ENCODE measurements around the gene LCE3E. TPM values are rescaled to one million over a fixed set of nuclear protein-coding genes. Genes with fewer than 3 reads are reported as not detected.

Gene LCE3E, protein sequence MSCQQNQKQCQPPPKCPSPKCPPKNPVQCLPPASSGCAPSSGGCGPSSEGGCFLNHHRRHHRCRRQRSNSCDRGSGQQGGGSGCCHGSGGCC
- total RNA-seq, result not detected
- not detected for polyA plus RNA-seq (2013, experiment 1 of 2)
- polyA plus RNA-seq (2013, experiment 2 of 2), result not detected
- long read RNA-seq, experiment 1, result 0 reads
- long read RNA-seq, experiment 2, result 0 reads
- long read RNA-seq, experiment 3, result 0 reads
- long read RNA-seq, experiment 4, result 0 reads

DNA sequence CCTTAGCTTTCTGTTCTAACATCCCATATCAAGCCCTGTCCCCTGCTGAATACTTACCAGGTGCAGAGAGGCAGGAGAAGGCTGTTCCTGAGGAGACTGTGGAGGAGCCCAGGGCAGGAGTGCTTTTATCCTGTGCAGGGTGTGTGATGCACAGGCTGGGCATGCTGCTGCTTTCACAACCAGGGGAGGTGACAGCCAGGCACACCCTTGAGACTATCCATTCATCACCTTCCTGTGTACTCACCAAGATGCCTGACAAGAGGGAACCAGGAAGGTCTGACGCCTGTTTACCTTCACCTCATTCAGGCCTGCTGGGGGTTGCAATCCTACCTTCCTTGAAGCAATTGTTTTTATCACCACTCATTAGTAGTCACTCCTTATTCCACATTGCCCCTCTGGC lies at the start of gene LCE3E:
Gene LCE3E (minus strand): TSS at position 100 of the 400 bp plus-strand sequence. CDS start 572 bp downstream, outside the sequence.
- TF ChIP-seq, protein P1, sequence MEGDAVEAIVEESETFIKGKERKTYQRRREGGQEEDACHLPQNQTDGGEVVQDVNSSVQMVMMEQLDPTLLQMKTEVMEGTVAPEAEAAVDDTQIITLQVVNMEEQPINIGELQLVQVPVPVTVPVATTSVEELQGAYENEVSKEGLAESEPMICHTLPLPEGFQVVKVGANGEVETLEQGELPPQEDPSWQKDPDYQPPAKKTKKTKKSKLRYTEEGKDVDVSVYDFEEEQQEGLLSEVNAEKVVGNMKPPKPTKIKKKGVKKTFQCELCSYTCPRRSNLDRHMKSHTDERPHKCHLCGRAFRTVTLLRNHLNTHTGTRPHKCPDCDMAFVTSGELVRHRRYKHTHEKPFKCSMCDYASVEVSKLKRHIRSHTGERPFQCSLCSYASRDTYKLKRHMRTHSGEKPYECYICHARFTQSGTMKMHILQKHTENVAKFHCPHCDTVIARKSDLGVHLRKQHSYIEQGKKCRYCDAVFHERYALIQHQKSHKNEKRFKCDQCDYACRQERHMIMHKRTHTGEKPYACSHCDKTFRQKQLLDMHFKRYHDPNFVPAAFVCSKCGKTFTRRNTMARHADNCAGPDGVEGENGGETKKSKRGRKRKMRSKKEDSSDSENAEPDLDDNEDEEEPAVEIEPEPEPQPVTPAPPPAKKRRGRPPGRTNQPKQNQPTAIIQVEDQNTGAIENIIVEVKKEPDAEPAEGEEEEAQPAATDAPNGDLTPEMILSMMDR (conservative IDR thresholded peaks at IDR 0.05), result no peak
- H3K9ac ChIP-seq (ENCODE audit: extremely low read depth, low read length, poor library complexity, severe bottlenecking), result no peak within 1 kb of the TSS
- peaks cover 88% of the 10 kb centered on the region for H3K9me3 ChIP-seq (ENCODE audit: control insufficient read depth, low read length)
- Mint-ChIP-seq H3K9me3 (peaks cover 95% of the 10 kb centered on the region), H3K4me1 (no peaks in the 10 kb centered on the region), H3K27me3 (ENCODE audit: insufficient read depth) (no peaks in the 10 kb centered on the region), H3K27ac (no peak within 1 kb of the TSS), H3K36me3 (ENCODE audit: low read depth) (no peaks in the 10 kb centered on the region), H3K4me3 (no peak within 1 kb of the TSS)
- H3K27me3 ChIP-seq (ENCODE audit: control insufficient read depth, insufficient read depth, low read length, poor library complexity, severe bottlenecking), result no peaks in the 10 kb centered on the region
- H3K4me3 ChIP-seq (ENCODE audit: low read length), result no peak within 1 kb of the TSS
- no peak within 1 kb of the TSS for H3K27ac ChIP-seq (ENCODE audit: low read depth, low read length)
- H3K4me1 ChIP-seq (ENCODE audit: control insufficient read depth, insufficient read depth, low read length), result no peaks in the 10 kb centered on the region
- DNase-seq, result no peak
- WGBS, 2 experiments (ENCODE audit: insufficient coverage in 1 of 2, insufficient read length in 1 of 2), result 70 to 83% methylated on average over 1 of the region's 1 CpG
- H3K36me3 ChIP-seq (ENCODE audit: control insufficient read depth, insufficient read depth, low read length), result no peaks in the 10 kb centered on the region

GRCh38 chr1:152613511-152613910 lies 46.9 kb upstream of the LCE3E start, which contains the start of gene LCE3B:
Gene LCE3B, plus strand, starts transcription at chr1:152613811. Its CDS starts 0 bp downstream, at chr1:152613811.
- DNase-seq, result no peak
- Histone ChIP-seq H3K4me1 (ENCODE audit: control insufficient read depth, insufficient read depth, low read length) (no peaks in the 10 kb centered on the region), H3K9ac (ENCODE audit: extremely low read depth, low read length, poor library complexity, severe bottlenecking) (no peak within 1 kb of the TSS), H3K36me3 (ENCODE audit: control insufficient read depth, insufficient read depth, low read length) (no peaks in the 10 kb centered on the region), H3K27me3 (ENCODE audit: control insufficient read depth, insufficient read depth, low read length, poor library complexity, severe bottlenecking) (no peaks in the 10 kb centered on the region), H3K27ac (ENCODE audit: low read depth, low read length) (no peak within 1 kb of the TSS), H3K9me3 (ENCODE audit: control insufficient read depth, low read length) (peaks cover 12% of the 10 kb centered on the region), H3K4me3 (ENCODE audit: low read length) (no peak within 1 kb of the TSS)
- Mint-ChIP-seq H3K27ac (no peak within 1 kb of the TSS), H3K27me3 (ENCODE audit: insufficient read depth) (no peaks in the 10 kb centered on the region), H3K4me1 (no peaks in the 10 kb centered on the region), H3K36me3 (ENCODE audit: low read depth) (no peaks in the 10 kb centered on the region), H3K9me3 (peaks cover 73% of the 10 kb centered on the region), H3K4me3 (no peak within 1 kb of the TSS)
- TF ChIP-seq, protein P1 (conservative IDR thresholded peaks at IDR 0.05), result no peak
- WGBS, 2 experiments (ENCODE audit: insufficient coverage in 1 of 2, insufficient read length in 1 of 2), result no CpG with 5 or more reads among the region's 1 CpG

- Histone ChIP-seq H3K27ac (ENCODE audit: low read depth, low read length) (no peak within 1 kb of the TSS), H3K9ac (ENCODE audit: extremely low read depth, low read length, poor library complexity, severe bottlenecking) (no peak within 1 kb of the TSS), H3K9me3 (ENCODE audit: control insufficient read depth, low read length) (no peaks in the 10 kb centered on the region), H3K27me3 (ENCODE audit: control insufficient read depth, insufficient read depth, low read length, poor library complexity, severe bottlenecking) (no peaks in the 10 kb centered on the region), H3K4me3 (ENCODE audit: low read length) (no peak within 1 kb of the TSS), H3K4me1 (ENCODE audit: control insufficient read depth, insufficient read depth, low read length) (no peaks in the 10 kb centered on the region), H3K36me3 (ENCODE audit: control insufficient read depth, insufficient read depth, low read length) (no peaks in the 10 kb centered on the region)
- WGBS, 2 experiments (ENCODE audit: insufficient coverage in 1 of 2, insufficient read length in 1 of 2), result no CpG with 5 or more reads among the region's 4 CpGs
- no peak for DNase-seq
- Mint-ChIP-seq H3K4me1 (no peaks in the 10 kb centered on the region), H3K4me3 (no peak within 1 kb of the TSS), H3K27me3 (ENCODE audit: insufficient read depth) (no peaks in the 10 kb centered on the region), H3K36me3 (ENCODE audit: low read depth) (no peaks in the 10 kb centered on the region), H3K27ac (no peak within 1 kb of the TSS), H3K9me3 (peaks cover 82% of the 10 kb centered on the region)
- TF ChIP-seq, protein P1 (conservative IDR thresholded peaks at IDR 0.05), result no peak
These were observed 33.4 kb upstream of the LCE3E start, which contains the start of gene LCE3C for GRCh38 chr1:152599934-152600333. Gene LCE3C, plus strand, starts transcription at chr1:152600234. Its CDS starts 498 bp downstream, at chr1:152600732.

Data from endodermal cell (in vitro differentiated cells).